Airway epithelial cell (primary cell): ENCODE measurements around the gene SIX5. TPM values are rescaled to one million over a fixed set of nuclear protein-coding genes. Genes with fewer than 3 reads are reported as not detected.

ENCODE experiments used
- total RNA-seq: library from RNA; depleted of rRNA; stranded (reverse); fragments of >200 nt; gene quantifications from 2 replicates; pipeline ENCODE4 v1.2.3, GENCODE V29; 2015

Gene SIX5
- total RNA-seq, result 10.5 and 11.7 TPM in 2 replicates

DNA sequence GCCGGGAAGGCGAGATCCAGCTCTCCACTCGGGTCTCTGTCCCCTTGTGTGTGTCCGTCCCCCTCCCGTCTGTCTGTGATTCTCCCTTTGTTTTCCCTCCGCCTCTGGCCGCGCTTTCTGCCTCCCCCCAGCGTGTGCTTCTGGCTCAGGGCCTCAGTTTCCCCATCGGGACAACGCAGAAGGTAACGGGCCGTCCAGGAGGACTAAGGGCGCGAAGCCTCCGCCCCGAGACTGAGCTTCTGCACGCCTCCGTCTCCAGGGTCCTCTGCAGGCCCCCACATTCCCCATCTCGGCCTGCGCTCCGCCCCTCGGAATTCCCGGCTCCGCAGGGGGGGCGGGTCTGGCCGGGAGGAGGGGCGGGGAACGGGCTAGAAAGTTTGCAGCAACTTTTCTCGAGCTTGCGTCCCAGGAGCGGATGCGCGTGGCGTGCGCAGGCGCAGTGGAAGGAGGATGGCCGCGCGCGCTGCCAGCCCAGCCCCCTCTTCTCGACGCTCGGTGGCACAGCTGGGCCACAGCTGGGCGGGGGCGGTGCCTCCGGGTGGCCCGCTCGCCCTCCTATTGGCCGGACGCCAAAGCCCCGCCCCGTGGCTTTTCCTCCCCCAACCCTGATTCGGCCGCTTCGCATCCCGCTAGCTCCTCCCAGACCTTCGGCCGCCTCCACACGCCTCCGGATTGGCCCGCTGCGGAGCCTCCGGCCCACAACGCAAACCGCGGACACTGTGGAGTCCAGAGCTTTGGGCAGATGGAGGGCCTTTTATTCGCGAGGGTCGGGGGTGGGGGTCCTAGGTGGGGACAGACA, at the start of gene SIX5:
TSS of gene SIX5 (minus strand) at position 269 of the 799 bp plus-strand sequence. CDS start 408 bp downstream, outside the sequence.

DNA sequence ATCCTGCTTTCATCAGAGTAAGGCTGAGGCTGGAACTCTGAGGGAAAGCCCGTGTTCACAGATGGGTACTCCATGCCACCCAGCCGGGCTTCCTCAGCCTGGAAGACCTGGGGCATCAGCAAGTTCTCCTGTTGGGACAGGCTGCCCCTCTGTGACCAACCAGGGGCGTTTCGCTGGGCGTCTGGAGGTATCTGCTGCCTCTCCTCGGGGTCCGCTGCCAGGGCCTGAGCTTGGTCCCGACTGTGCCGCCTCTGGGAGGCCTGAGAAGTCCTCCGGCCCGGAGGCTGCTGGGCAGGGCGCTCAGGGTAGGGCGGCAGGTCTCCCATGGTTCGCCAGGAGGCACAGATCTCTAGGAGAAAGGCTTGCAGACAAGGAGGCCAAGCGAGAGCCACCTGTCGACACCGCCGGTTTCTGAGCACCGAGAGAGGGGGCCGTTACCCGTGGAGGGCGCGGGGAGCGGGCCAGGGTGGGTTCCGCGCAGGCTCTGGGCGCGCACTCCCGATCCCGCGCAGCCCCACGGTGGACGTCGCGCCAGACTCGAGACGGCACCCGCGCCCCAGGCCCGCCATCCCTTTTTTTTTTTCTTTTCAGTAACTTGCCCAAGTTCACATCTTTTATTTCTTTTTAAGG, 45.9 kb upstream of the SIX5 start, which contains the start of gene RSPH6A:
TSS of gene RSPH6A (minus strand) at position 458 of the 630 bp plus-strand sequence. CDS start at position 326, 132 bp downstream.

DNA sequence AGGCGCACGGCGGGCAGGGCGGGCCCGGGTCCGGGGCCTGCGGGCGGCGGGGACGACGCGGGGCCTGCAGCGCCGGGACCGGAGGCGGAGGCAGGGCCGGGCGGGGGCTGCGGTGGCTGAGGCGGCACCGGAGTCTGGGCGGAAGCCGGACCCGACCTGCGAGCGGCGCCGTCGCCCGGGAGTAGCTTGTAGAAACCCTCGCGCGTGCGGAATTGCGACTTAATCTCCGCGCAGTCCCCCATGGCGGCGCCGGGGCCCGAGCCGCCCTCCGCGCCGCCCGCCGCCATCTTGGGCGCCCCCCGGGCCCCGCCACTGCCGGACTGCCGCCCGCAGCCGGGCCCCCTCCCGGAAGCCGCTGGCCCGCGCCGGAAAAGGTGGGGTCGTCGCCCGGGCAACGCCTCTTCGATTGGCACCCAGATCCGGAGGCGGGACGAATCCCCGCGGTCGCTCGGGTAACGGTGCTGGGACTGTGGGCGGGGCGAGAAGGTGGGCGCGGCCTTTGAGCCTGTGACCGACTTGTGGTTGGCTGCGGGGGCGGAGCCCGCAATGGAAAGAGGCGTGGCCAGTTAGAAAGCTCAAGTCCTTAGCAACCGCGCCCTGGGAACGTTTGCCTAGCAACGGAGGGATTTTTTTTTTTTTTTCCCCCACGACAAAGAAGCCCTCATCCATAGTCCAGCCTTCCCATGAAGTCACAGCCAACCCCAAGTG, 23.6 kb upstream of the SIX5 start, which contains the start of gene DMWD:
TSS of gene DMWD (minus strand) at position 376 of the 708 bp plus-strand sequence. CDS start at position 287, 89 bp downstream.

DNA sequence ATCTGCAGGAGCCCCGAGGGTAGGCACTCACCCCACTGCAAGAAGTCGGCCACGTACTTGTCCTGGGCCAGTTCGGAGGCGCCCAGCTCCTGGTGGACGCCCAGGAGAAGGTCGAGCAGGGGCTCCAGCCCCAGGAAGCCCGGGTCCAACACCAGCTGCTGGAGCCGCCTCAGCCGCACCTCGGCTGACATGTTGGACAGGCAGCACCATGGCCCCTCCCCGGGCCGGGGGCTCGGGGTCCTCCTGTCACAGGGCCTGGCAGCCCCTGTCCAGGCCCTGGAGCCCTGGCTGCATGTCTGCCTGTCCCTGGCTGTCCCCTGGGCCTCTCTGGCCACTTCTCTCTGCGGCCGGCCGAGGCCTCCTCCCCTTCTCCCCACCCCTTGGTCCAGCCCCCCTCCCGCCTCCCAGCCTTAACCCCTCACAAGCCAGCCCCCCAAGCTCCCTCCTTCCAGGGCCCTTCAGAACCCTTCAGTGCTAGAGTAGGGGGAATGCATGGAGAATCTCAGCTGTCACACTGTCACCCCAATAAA, 13.2 kb upstream of the SIX5 start, which contains the start of gene DMPK:
TSS of gene DMPK (minus strand) at position 329 of the 530 bp plus-strand sequence. CDS start at position 191, 138 bp downstream.

DNA sequence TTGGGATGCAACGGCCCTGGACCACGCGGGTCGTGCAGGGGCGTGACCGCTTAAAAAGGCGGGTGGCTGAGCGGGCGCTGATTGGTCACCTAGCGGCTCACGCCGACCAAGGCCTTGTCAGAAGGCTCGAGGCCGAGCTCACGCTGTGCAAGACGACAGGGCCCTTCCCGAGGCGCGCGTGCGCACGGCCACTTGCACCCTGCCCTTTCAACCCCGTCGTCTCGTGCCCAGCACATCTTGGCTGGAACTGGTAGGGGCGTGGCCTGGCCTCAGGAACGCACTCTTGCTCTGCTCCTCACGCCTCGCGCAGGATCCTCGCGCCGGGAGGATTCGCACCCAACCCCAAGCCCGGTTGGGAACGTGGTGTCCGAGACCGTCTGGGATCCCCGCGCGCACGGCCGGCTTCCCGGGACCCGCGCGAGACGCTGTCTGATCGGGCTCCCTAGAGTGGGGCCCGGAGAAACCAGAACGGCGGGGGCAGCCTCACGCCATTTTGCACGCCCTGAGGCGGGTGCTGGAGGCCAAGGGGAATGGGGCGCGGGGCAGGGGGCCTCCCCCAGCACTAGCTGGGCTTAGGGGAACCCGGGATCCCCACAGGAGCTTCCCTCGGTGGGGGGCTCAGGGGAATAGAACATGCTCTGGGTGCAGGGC, 35.8 kb downstream of the SIX5 start, which contains the start of gene MEIOSIN:
TSS of gene MEIOSIN (plus strand) at position 280 of the 651 bp plus-strand sequence. CDS start 1,938 bp downstream, outside the sequence.

DNA sequence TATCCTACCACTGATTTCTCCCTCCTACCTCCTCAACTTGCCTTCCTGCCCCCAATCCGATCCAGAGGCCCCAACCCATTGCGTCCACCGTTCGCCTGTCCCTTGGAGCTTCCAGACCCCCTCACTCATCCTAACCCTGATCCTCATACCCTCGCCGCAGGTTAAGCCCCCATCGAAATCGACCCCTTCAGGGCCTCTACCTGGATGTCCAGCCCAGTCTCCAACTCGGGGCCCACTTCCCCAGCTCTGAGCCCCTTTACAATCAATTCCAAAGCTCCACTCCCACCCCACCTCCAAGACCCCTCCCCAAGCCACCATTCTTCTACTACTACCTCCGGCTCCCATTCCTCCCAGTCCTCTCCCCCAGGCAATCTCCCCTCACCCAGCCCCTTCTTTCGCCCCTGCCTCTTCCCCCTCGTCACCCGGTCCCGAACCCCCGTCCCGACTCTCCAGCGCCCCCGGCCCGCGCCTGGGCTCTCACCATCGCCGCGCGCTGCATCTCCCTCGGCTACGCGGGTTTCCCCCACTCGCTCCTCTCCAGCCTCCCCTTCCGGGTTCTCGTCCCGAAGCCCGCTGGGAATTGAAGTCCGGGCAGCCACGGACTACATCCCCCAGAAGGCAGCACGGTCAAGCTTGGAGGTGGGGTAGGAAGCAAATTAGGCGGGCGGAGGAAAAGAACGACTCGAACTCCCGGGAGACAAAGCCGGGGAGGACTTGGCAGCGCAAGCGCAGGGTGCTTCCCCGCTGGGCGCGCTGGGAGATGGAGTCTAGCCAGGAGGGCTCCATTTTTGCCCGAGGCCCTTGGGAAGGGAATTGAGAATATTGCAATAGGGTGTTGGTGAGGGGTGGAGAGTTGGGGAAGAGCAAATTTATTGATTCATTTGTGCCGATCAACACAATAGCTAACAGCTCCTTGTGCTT, 38.4 kb downstream of the SIX5 start, which contains the start of gene FBXO46:
TSS of gene FBXO46 (minus strand) at position 529 of the 921 bp plus-strand sequence. CDS start 17,401 bp downstream, outside the sequence.

Other genes with a start within 250 kb of the SIX5 start
- gene OPA3, start 184.4 kb downstream of the SIX5 start, total RNA-seq, result 11.7 and 13.1 TPM in 2 replicates
- gene GPR4, start 167.0 kb downstream of the SIX5 start, total RNA-seq, result not detected in 2 replicates
- 54.8 and 64.7 TPM in 2 replicates for gene EML2, start 129.9 kb downstream of the SIX5 start, total RNA-seq
- 1.2 and 3.7 TPM in 2 replicates for gene GIPR, start 101.0 kb downstream of the SIX5 start, total RNA-seq
- 333 and 378 TPM in 2 replicates for gene SNRPD2, start 77.3 kb downstream of the SIX5 start, total RNA-seq
- 22.2 and 27.9 TPM in 2 replicates for gene QPCTL, start 76.6 kb downstream of the SIX5 start, total RNA-seq
- 15.8 and 19.8 TPM in 2 replicates for gene FBXO46, start 38.4 kb downstream of the SIX5 start, total RNA-seq
- gene MEIOSIN, start 35.8 kb downstream of the SIX5 start, total RNA-seq, result not detected in 2 replicates
- 5.2 and 6.8 TPM in 2 replicates for gene DMPK, start 13.2 kb upstream of the SIX5 start, total RNA-seq
- gene DMWD, start 23.6 kb upstream of the SIX5 start, total RNA-seq, result 20.0 and 24.5 TPM in 2 replicates
- gene RSPH6A, start 46.1 kb upstream of the SIX5 start, total RNA-seq, result not detected in 2 replicates
- 30.1 and 37.5 TPM in 2 replicates for gene SYMPK, start 93.9 kb upstream of the SIX5 start, total RNA-seq
- not detected in 2 replicates for gene FOXA3, start 95.1 kb upstream of the SIX5 start, total RNA-seq
- gene IRF2BP1, start 116.9 kb upstream of the SIX5 start, total RNA-seq, result 25.5 and 28.0 TPM in 2 replicates
- gene MYPOP, start 133.4 kb upstream of the SIX5 start, total RNA-seq, result 1.2 and 3.2 TPM in 2 replicates
- gene NANOS2, start 145.5 kb upstream of the SIX5 start, total RNA-seq, result not detected in 2 replicates
- not detected in 2 replicates for gene NOVA2, start 204.6 kb upstream of the SIX5 start, total RNA-seq
- gene CCDC61, start 226.2 kb upstream of the SIX5 start, total RNA-seq, result 12.4 and 14.6 TPM in 2 replicates